Colonic mucosa (tissue), 4 donors: ENCODE results near the gene ERF. TPM values are rescaled to one million over a fixed set of nuclear protein-coding genes. Genes with fewer than 3 reads are reported as not detected.

ENCODE experiments used
- DNase-seq: peaks from one replicate; pipeline ENCODE4 v3.0.0-alpha.2; 2020
- H3K27ac ChIP-seq: fragments of 200-600 bp; one replicate; pipeline ENCODE4 v1.8.0; 2021
- H3K27me3 ChIP-seq: fragments of 200-600 bp; one replicate; pipeline ENCODE4 v1.8.0; 2021
- H3K36me3 ChIP-seq: fragments of 200-600 bp; one replicate; pipeline ENCODE4 v1.8.0; 2021
- H3K4me1 ChIP-seq: fragments of 200-600 bp; one replicate; pipeline ENCODE4 v1.8.0; 2021; ENCODE audit warnings: mild to moderate bottlenecking
- H3K4me3 ChIP-seq: fragments of 200-600 bp; one replicate; pipeline ENCODE4 v1.8.0; 2021
- H3K9ac ChIP-seq, 2 donors: one replicate each; pipeline ENCODE4 v1.7.0; 2013; ENCODE audit warnings: control low read depth in 2 of 2, low read depth in 2 of 2, low read length in 2 of 2
- H3K9me3 ChIP-seq: fragments of 200-600 bp; one replicate; pipeline ENCODE4 v1.8.0; 2021
- CTCF ChIP-seq: fragments of 200-600 bp; IDR thresholded peaks from one replicate; pipeline ENCODE4 v1.8.0; 2022; ENCODE audit warnings: antibody characterized with exemption, mild to moderate bottlenecking
- intact Hi-C: fragments of 100-400 bp; cut with DNase I; formaldehyde crosslinking; loops from one replicate; pipeline ENCODE4 v1.14.1; 2022
- total RNA-seq, 2 donors: library from RNA; stranded (reverse); fragmentation: NEBNext Ultra II Directional in 1 of 2; extraction: Animal tissue kit (Norgen Biotek cat#: 25700) in 1 of 2; gene quantifications; one replicate each; pipeline ENCODE4 v1.2.1, GENCODE V29; 2021
- donor health status: healthy.
- donor health status: DM: no; HTN: no; CAD: no.
- donor health status: DM: no; HTN: no; CAD: no.

The ERF gene
- total RNA-seq, 2 donors from 2014 or later: 46.7 to 57.3 TPM

- Histone ChIP-seq H3K27ac (no peak overlapping the region), H3K9me3 (no peaks in the 10 kb centered on the region), H3K4me3 (no peak overlapping the region), H3K27me3 (no peaks in the 10 kb centered on the region), H3K36me3 (peaks cover 14% of the 10 kb centered on the region), H3K9ac (no peak overlapping the region), H3K4me1 (peaks cover 14% of the 10 kb centered on the region)
- no peak for DNase-seq
- intact Hi-C loops: no loop called here
- no peak for TF ChIP-seq CTCF
Measured at GRCh38 chr19:42289556-42290041, 34.7 kb upstream of the ERF start.

- Histone ChIP-seq H3K9me3 (no peaks in the 10 kb centered on the region), H3K4me3 (no peak overlapping the region), H3K4me1 (peaks cover 14% of the 10 kb centered on the region), H3K36me3 (peaks cover 14% of the 10 kb centered on the region), H3K27ac (no peak overlapping the region), H3K27me3 (no peaks in the 10 kb centered on the region), H3K9ac (no peak overlapping the region)
- no peak for DNase-seq
- TF ChIP-seq CTCF: no peak
- intact Hi-C loops: no loop called here
Measured at GRCh38 chr19:42288881-42289555, 34.1 kb upstream of the ERF start.

GRCh38 chr19:42288387-42288786 is 33.5 kb upstream of the ERF start:
- DNase-seq: no peak
- Histone ChIP-seq H3K9ac (no peak overlapping the region), H3K4me3 (no peak overlapping the region), H3K9me3 (no peaks in the 10 kb centered on the region), H3K4me1 (peaks cover 14% of the 10 kb centered on the region), H3K27me3 (no peaks in the 10 kb centered on the region), H3K36me3 (peaks cover 14% of the 10 kb centered on the region), H3K27ac (no peak overlapping the region)
- no peak for TF ChIP-seq CTCF
- intact Hi-C loops: no loop called here

- Histone ChIP-seq H3K27ac (no peak overlapping the region), H3K4me1 (peaks cover 20% of the 10 kb centered on the region), H3K4me3 (no peak overlapping the region), H3K36me3 (peaks cover 14% of the 10 kb centered on the region), H3K9ac (no peak overlapping the region), H3K27me3 (no peaks in the 10 kb centered on the region), H3K9me3 (no peaks in the 10 kb centered on the region)
- intact Hi-C loops: no loop called here
- TF ChIP-seq CTCF: no peak
- no peak for DNase-seq
Measured at GRCh38 chr19:42287827-42288107, 32.8 kb upstream of the ERF start.

GRCh38 chr19:42287017-42287826 is 32.3 kb upstream of the ERF start:
- Histone ChIP-seq H3K27me3 (no peaks in the 10 kb centered on the region), H3K4me3 (no peak overlapping the region), H3K27ac (no peak overlapping the region), H3K9ac (no peak overlapping the region), H3K36me3 (peaks cover 14% of the 10 kb centered on the region), H3K9me3 (no peaks in the 10 kb centered on the region), H3K4me1 (peaks cover 26% of the 10 kb centered on the region)
- TF ChIP-seq CTCF: no peak
- intact Hi-C loops: no loop called here
- DNase-seq: no peak
